HTERT RPE-1 (cell line): Measurements from ENCODE around the gene PNMA5.

Experiments used
- in situ Hi-C: fragments of 300-500 bp; cut with MboI; formaldehyde crosslinking; loops from 4 replicates; pipeline ENCODE4 v1.14.3; 2020; ENCODE audit warnings: low sequenced_read_pairs

The PNMA5 gene

GRCh38 chrX:152958524-152959465 is 35.1 kb downstream of the PNMA5 start:
- in situ Hi-C loops, result no loop called here

GRCh38 chrX:152958047-152958446 is 35.9 kb downstream of the PNMA5 start:
- in situ Hi-C loops, result no loop called here

GRCh38 chrX:152950786-152951185 is 43.1 kb downstream of the PNMA5 start:
- in situ Hi-C loops, result no loop called here

GRCh38 chrX:152949114-152949513 is 44.8 kb downstream of the PNMA5 start:
- in situ Hi-C loops, result no loop called here

- in situ Hi-C loops, result no loop called here
These were observed 47.2 kb downstream of the PNMA5 start for GRCh38 chrX:152946681-152947080.

GRCh38 chrX:152945021-152945979 is 48.6 kb downstream of the PNMA5 start:
- in situ Hi-C loops, result no loop called here

- in situ Hi-C loops, result no loop called here
These were observed 50.1 kb downstream of the PNMA5 start for GRCh38 chrX:152943826-152944225.

- in situ Hi-C loops, result no loop called here
These were observed 51.9 kb downstream of the PNMA5 start for GRCh38 chrX:152942077-152942442.

- in situ Hi-C loops, result no loop called here
These were observed 52.4 kb downstream of the PNMA5 start for GRCh38 chrX:152941328-152942076.
